SK-N-SH treated with all-trans-retinoic acid at 6 μM for 48 hours (cell line): ENCODE data around the gene PSME3IP1.

Experiments
- ARNTL ChIP-seq: fragments of 450-650 bp; formaldehyde crosslinking; IDR thresholded peaks from 2 replicates; pipeline ENCODE4 v1.5.0; 2020; ENCODE audit warnings: low read depth, mild to moderate bottlenecking, moderate library complexity, borderline replicate concordance
- CSDC2 ChIP-seq: fragments of 250-450 bp; sonication (Bioruptor Pico); IDR thresholded peaks from 2 replicates; pipeline ENCODE4 v1.5.0; 2020; ENCODE audit warnings: mild to moderate bottlenecking, moderate library complexity
- CSRNP3 ChIP-seq: fragments of 250-450 bp; sonication (Bioruptor Pico); IDR thresholded peaks from 2 replicates; pipeline ENCODE4 v1.5.1; 2021; ENCODE audit warnings: mild to moderate bottlenecking, moderate library complexity
- ESRRG ChIP-seq: fragments of 250-450 bp; sonication (Bioruptor Pico); IDR thresholded peaks from 2 replicates; pipeline ENCODE4 v1.6.1; 2021; ENCODE audit warnings: mild to moderate bottlenecking
- PATZ1 ChIP-seq: fragments of 250-450 bp; sonication (Bioruptor Pico); IDR thresholded peaks from 2 replicates; pipeline ENCODE4 v1.8.0; 2020; ENCODE audit warnings: mild to moderate bottlenecking, moderate library complexity, borderline replicate concordance
- PPARA ChIP-seq: fragments of 250-450 bp; sonication (Bioruptor Pico); IDR thresholded peaks from 2 replicates; pipeline ENCODE4 v1.5.0; 2020; ENCODE audit warnings: mild to moderate bottlenecking, borderline replicate concordance
- RARB ChIP-seq: fragments of 250-450 bp; sonication (Bioruptor Pico); IDR thresholded peaks from 2 replicates; pipeline ENCODE4 v1.8.0; 2021; ENCODE audit warnings: mild to moderate bottlenecking, moderate library complexity
- TOX ChIP-seq: fragments of 250-450 bp; sonication (Bioruptor Pico); IDR thresholded peaks from 2 replicates; pipeline ENCODE4 v1.8.0; 2021; ENCODE audit warnings: mild to moderate bottlenecking, moderate library complexity, borderline replicate concordance
- ZFP30 ChIP-seq: fragments of 450-650 bp; formaldehyde crosslinking; IDR thresholded peaks from 2 replicates; pipeline ENCODE4 v1.5.0; 2022; ENCODE audit warnings: mild to moderate bottlenecking, moderate library complexity
- ZNF565 ChIP-seq: fragments of 450-650 bp; formaldehyde crosslinking; conservative IDR thresholded peaks from 2 replicates; pipeline ENCODE4 v1.5.0; 2020; ENCODE audit warnings: low read depth, mild to moderate bottlenecking, moderate library complexity
- ZNF8 ChIP-seq: fragments of 450-650 bp; formaldehyde crosslinking; IDR thresholded peaks from 2 replicates; pipeline ENCODE4 v1.5.0; 2020; ENCODE audit warnings: mild to moderate bottlenecking, moderate library complexity

- TF ChIP-seq PPARA (CRISPR knock-in tag) (no peak), ZNF565 (no peak), PATZ1 (CRISPR knock-in tag) (no peak), ARNTL (no peak), ESRRG (CRISPR knock-in tag) (no peak), ZFP30 (CRISPR knock-in tag) (no peak), CSRNP3 (CRISPR knock-in tag) (no peak), CSDC2 (no peak), TOX (CRISPR knock-in tag) (no peak), ZNF8 (no peak), RARB (CRISPR knock-in tag) (no peak)
These were observed 48.1 kb downstream of the PSME3IP1 start for GRCh38 chr16:57137566-57138273.
